Testis (tissue), 2 donors: Measurements from ENCODE around the gene NR4A3.

ENCODE experiments used
- POLR2A ChIP-seq: fragments of 450-650 bp; IDR thresholded peaks from one replicate; pipeline ENCODE4 v1.6.1; 2017; ENCODE audit warnings: antibody characterized with exemption, mild to moderate bottlenecking, moderate library complexity
- TF ChIP-seq, protein P1 (sequence below), 3 experiments: fragments of 450-650 bp in 2 of 3; fragments of 200-600 bp in 1 of 3; sonication (generic) in 1 of 3; IDR thresholded peaks; one replicate each; pipeline ENCODE4 v1.5.1; 2016 to 2019; ENCODE audit warnings: antibody characterized with exemption in 3 of 3, mild to moderate bottlenecking in 2 of 3, moderate library complexity in 1 of 3

DNA sequence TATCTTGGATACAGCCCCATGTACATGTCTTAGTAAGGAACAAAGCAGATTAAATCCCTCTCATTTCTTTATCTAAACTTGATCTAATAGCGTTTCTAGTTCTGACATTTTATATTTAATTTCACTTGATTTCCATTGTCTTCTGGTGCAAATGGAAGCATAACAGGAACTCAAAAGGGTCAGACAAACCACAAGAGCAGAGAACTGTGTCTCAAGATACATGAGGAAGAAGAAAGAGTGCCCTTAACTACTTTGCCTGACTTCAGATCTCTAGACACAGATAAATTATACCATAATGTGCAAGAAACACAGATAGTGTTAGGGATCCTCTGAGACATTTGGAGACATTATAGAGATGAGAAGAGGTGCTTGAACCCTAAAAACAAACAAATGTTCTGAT, 64.1 kb downstream of the NR4A3 start:
- TF ChIP-seq, protein P1, sequence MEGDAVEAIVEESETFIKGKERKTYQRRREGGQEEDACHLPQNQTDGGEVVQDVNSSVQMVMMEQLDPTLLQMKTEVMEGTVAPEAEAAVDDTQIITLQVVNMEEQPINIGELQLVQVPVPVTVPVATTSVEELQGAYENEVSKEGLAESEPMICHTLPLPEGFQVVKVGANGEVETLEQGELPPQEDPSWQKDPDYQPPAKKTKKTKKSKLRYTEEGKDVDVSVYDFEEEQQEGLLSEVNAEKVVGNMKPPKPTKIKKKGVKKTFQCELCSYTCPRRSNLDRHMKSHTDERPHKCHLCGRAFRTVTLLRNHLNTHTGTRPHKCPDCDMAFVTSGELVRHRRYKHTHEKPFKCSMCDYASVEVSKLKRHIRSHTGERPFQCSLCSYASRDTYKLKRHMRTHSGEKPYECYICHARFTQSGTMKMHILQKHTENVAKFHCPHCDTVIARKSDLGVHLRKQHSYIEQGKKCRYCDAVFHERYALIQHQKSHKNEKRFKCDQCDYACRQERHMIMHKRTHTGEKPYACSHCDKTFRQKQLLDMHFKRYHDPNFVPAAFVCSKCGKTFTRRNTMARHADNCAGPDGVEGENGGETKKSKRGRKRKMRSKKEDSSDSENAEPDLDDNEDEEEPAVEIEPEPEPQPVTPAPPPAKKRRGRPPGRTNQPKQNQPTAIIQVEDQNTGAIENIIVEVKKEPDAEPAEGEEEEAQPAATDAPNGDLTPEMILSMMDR (IDR thresholded peaks at IDR 0.05): no peak
- no peak for TF ChIP-seq POLR2A
